K562 (cell line): ENCODE data around the gene GABRD. TPM values are rescaled to one million over a fixed set of nuclear protein-coding genes. Genes with fewer than 3 reads are reported as not detected.

ENCODE experiments used
- ATAC-seq: fragments of 200-7000 bp; cut with Tn5 transposase; 3 replicates; pipeline ENCODE4 v1.9.1; 2020; ENCODE audit warnings: moderate library complexity
- BruUV-seq: library from RNA; stranded (reverse); fragments of 400-500 nt; replicated peaks from 2 replicates; lab custom pipeline; 2021; lab: Mats Ljungman, UMichigan
- CTCF ChIA-PET: fragments of 300-600 bp; formaldehyde crosslinking; extraction: SDS; loops from one replicate; lab custom pipeline; 2021; ENCODE audit warnings: low intra/inter-chr PET ratio; lab: Yijun Ruan, JAX
- POLR2A ChIA-PET: fragments of 300-600, 350-650 bp; sonication (Branson Sonifier 250); formaldehyde crosslinking; extraction: SDS; loops from one replicate; lab custom pipeline; 2021; ENCODE audit warnings: antibody characterized with exemption, inconsistent platforms; lab: Yijun Ruan, JAX
- DNase-seq, 4 experiments: peaks; one replicate each; pipeline versions ENCODE4 v3.0.0 to v3.0.0-alpha.2; 2011 to 2018; ENCODE audit warnings: low spot score in 3 of 4, mixed read lengths in 3 of 4; ENCODE audit errors: extremely low read depth in 1 of 4
- FAIRE-seq: peaks from 2 replicates; lab custom pipeline; 2011; peaks lifted over from hg19 to GRCh38; lab: Jason Lieb, UNC
- H2AFZ ChIP-seq: 2 replicates; pipeline ENCODE4 v1.6.0; 2011; ENCODE audit warnings: low read depth, low read length, control low read depth, inconsistent platforms
- H3K27ac ChIP-seq: fragments of 200-600 bp; 3 replicates; pipeline ENCODE4 v1.8.0; 2011; ENCODE audit warnings: low read depth, mild to moderate bottlenecking, control low read depth, inconsistent platforms, low read length, moderate library complexity, mixed read lengths; ENCODE audit errors: extremely low read depth
- H3K27me3 ChIP-seq, 2 experiments: fragments of 300-600 bp in 1 of 2; 2 replicates in 1 of 2; 3 replicates in 1 of 2; pipeline versions ENCODE4 v1.6.0 to v1.8.0; 2011; ENCODE audit warnings: inconsistent platforms in 2 of 2, low read length in 2 of 2, mild to moderate bottlenecking in 1 of 2, mixed read lengths in 1 of 2, moderate library complexity in 1 of 2; ENCODE audit not compliant: control insufficient read depth in 2 of 2, insufficient read depth in 2 of 2
- H3K36me3 ChIP-seq: fragments of 300-600 bp; 3 replicates; pipeline ENCODE4 v1.8.0; 2011; ENCODE audit warnings: mild to moderate bottlenecking, low read length, inconsistent platforms; ENCODE audit not compliant: control insufficient read depth, insufficient read depth
- H3K4me1 ChIP-seq, 2 experiments: fragments of 200-600 bp in 1 of 2; replicated peaks in 1 of 2; 2 replicates in 1 of 2; 3 replicates in 1 of 2; pipeline versions ENCODE4 v1.5.1 to v1.8.0; 2011; ENCODE audit warnings: inconsistent platforms in 2 of 2, low read length in 2 of 2, mild to moderate bottlenecking in 1 of 2, mixed read lengths in 1 of 2, moderate library complexity in 1 of 2; ENCODE audit not compliant: control insufficient read depth in 2 of 2, insufficient read depth in 2 of 2
- H3K4me2 ChIP-seq: 2 replicates; pipeline ENCODE4 v1.6.1; 2011; ENCODE audit warnings: low read length, control low read depth, inconsistent platforms, mixed read lengths; ENCODE audit not compliant: insufficient read depth
- H3K4me3 ChIP-seq: fragments of 200-600 bp; sonication (generic), shearing (Covaris generic); 2 replicates; pipeline ENCODE4 v1.5.1; 2016; ENCODE audit warnings: control low read depth, inconsistent platforms
- H3K79me2 ChIP-seq: fragments of 200-600 bp; 3 replicates; pipeline ENCODE4 v1.8.0; 2011; ENCODE audit warnings: low read length, inconsistent platforms; ENCODE audit not compliant: control insufficient read depth, insufficient read depth
- H3K9ac ChIP-seq, 2 experiments: 2 replicates each; pipeline versions ENCODE4 v1.6.0 to v1.6.1; 2011; ENCODE audit warnings: low read depth in 2 of 2, low read length in 2 of 2, control low read depth in 1 of 2, inconsistent platforms in 1 of 2, mild to moderate bottlenecking in 1 of 2, mixed read lengths in 1 of 2; ENCODE audit not compliant: insufficient read depth in 1 of 2
- H3K9me1 ChIP-seq: one replicate; pipeline ENCODE4 v1.6.0; 2011; ENCODE audit warnings: inconsistent platforms, mild to moderate bottlenecking, low read length, moderate library complexity; ENCODE audit not compliant: control insufficient read depth, insufficient read depth
- H3K9me3 ChIP-seq: replicated peaks from 2 replicates; pipeline ENCODE4 v1.5.1; 2011; ENCODE audit warnings: low read depth, low read length, inconsistent platforms; ENCODE audit not compliant: control insufficient read depth, insufficient read depth
- H4K20me1 ChIP-seq: replicated peaks from 2 replicates; pipeline ENCODE4 v1.6.1; 2011; ENCODE audit warnings: low read length, inconsistent platforms, mixed read lengths; ENCODE audit not compliant: control insufficient read depth, insufficient read depth
- CBX5 ChIP-seq: IDR thresholded peaks from 2 replicates; pipeline ENCODE4 v1.6.1; 2014; ENCODE audit warnings: low read depth, borderline replicate concordance
- CHD2 ChIP-seq: IDR thresholded peaks from 2 replicates; pipeline ENCODE4 v1.6.1; 2011; ENCODE audit warnings: low read depth, low read length
- CREBBP ChIP-seq: IDR thresholded peaks from one replicate; pipeline ENCODE4 v1.6.1; 2012; ENCODE audit warnings: low read depth, mild to moderate bottlenecking, control low read depth, inconsistent platforms, low read length
- DIDO1 ChIP-seq: fragments of 450-650 bp; IDR thresholded peaks from 2 replicates; pipeline ENCODE4 v1.6.1; 2016; ENCODE audit warnings: low read depth, missing biosample characterization, missing genetic modification characterization
- MAFG ChIP-seq: fragments of 450-650 bp; conservative IDR thresholded peaks from 2 replicates; pipeline ENCODE4 v1.6.1; 2016; ENCODE audit warnings: missing genetic modification characterization, missing compliant biosample characterization
- NCOA2 ChIP-seq, 2 experiments: fragments of 450-650 bp; IDR thresholded peaks; 2 replicates each; pipeline ENCODE4 v1.6.1; 2018; ENCODE audit warnings: mild to moderate bottlenecking in 2 of 2, moderate library complexity in 1 of 2; ENCODE audit not compliant: partially characterized antibody in 2 of 2
- NCOA6 ChIP-seq: fragments of 450-650 bp; IDR thresholded peaks from 2 replicates; pipeline ENCODE4 v1.6.1; 2017; ENCODE audit warnings: mild to moderate bottlenecking
- POLR3G ChIP-seq: IDR thresholded peaks from 2 replicates; pipeline ENCODE4 v1.6.1; 2011; ENCODE audit not compliant: insufficient read length, insufficient replicate concordance; ENCODE audit errors: extremely low read depth
- PRMT5 ChIP-seq: sonication (generic); formaldehyde crosslinking; IDR thresholded peaks from 2 replicates; pipeline ENCODE4 v1.5.0; 2020; ENCODE audit warnings: missing genetic modification reagents
- RFX5 ChIP-seq: IDR thresholded peaks from 2 replicates; pipeline ENCODE4 v1.6.1; 2011; ENCODE audit warnings: low read depth, mild to moderate bottlenecking, improper control_type of control experiment, low read length
- ZFX ChIP-seq: sonication (generic); formaldehyde crosslinking; IDR thresholded peaks from 2 replicates; pipeline ENCODE4 v1.8.0; 2022; ENCODE audit warnings: mild to moderate bottlenecking, missing genetic modification reagents, moderate library complexity
- ZNF512 ChIP-seq: IDR thresholded peaks from 2 replicates; pipeline ENCODE4 v1.6.1; 2016; ENCODE audit warnings: missing genetic modification characterization, missing compliant biosample characterization
- WGBS: fragments of 100-300 bp; shearing (Covaris generic); methylation state at CpG from one replicate; pipeline ENCODE4 v1.1.6; 2016; ENCODE audit warnings: low coverage, mixed read lengths; ENCODE audit not compliant: insufficient coverage; ENCODE audit errors: missing lambda C conversion rate; 5-methylcytosine and 5-hydroxymethylcytosine counted together
- in situ Hi-C: fragments of 300-500 bp; cut with MboI; formaldehyde crosslinking; loops from 4 replicates; pipeline ENCODE4 v1.15.0; 2018; ENCODE audit warnings: inconsistent platforms, mixed read lengths
- intact Hi-C: fragments of 100-400 bp; cut with micrococcal nuclease; formaldehyde crosslinking; loops from 2 replicates; pipeline ENCODE4 v1.14.2; 2022
- polyA plus RNA-seq, 8 experiments: library from polyadenylated mRNA; depleted of rRNA in 4 of 8; stranded (reverse) in 5 of 8; unstranded in 3 of 8; fragments of >200 nt; fragmentation: Nextera tagmentation in 2 of 8; fragmentation: Illumina TruSeq in 1 of 8; extraction: Ambion mirVana in 2 of 8; extraction: Trizol in 1 of 8; gene quantifications; 2 replicates each; pipeline versions ENCODE4 v1.2.1 to v1.2.3, GENCODE V29; 2011 to 2014; ENCODE audit warnings: inconsistent platforms in 1 of 8, missing spikeins in 1 of 8
- total RNA-seq, 7 experiments: library from RNA; depleted of rRNA in 6 of 7; stranded (reverse); fragments of >200 nt in 6 of 7; fragmentation: Illumina TruSeq in 2 of 7; extraction: Trizol in 2 of 7; gene quantifications; 2 replicates each; pipeline versions ENCODE4 v1.2.1 to v1.2.3, GENCODE V29; 2011 to 2021; ENCODE audit warnings: low replicate concordance in 1 of 7
- TF ChIP-seq, protein P1 (sequence below): fragments of 250-450 bp; sonication (Bioruptor Pico); IDR thresholded peaks from 2 replicates; pipeline ENCODE4 v1.5.0; 2022; ENCODE audit warnings: mild to moderate bottlenecking
- TF ChIP-seq, protein P2 (sequence below): fragments of 150-350 bp; IDR thresholded peaks from 2 replicates; pipeline ENCODE4 v1.6.1; 2014; ENCODE audit warnings: low read depth, mild to moderate bottlenecking, low read length, borderline replicate concordance

GABRD gene
- total and polyA plus RNA-seq, 9 of the 15 experiments (the other 6 are each of a cell fraction or from before 2014, with no cell fraction given), result 0.07 TPM; not detected in 8

DNA sequence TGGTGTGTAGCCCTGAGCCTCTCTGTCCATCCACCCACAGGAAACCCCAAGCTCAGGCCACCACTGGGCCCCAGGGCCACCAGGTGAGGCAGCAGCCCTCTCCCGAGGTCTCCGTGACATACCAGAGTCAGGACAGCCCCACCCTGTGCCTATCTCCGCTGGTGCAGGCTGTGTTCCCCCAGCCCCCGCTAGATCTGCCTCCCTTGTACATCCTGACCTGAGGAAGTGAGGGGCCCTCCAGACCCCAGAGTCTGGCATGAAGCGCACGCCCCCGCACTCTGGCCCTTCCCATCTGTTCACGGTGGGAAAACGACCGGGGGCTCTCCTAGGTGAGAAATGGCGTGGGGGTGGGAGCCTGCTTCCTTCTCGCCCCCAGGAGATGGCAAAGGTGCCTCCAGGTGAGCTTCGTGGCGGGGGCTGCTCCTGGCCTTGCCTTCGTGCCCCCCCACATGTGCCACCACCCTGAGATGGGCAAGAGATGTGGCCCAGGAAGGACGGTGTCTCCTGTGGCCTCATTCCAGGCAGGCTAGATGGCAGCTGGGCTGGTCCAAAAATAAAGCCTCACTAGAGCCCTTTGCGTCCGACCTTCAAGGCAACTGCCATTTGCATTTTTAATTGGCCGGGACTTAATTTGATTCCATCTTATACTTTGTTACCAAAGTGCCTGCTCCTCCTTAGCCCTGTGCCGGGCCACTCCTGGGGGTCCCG, 3.1 kb downstream of the GABRD start:
- Histone ChIP-seq H3K9ac (no peak overlapping the region), H3K4me1 (peaks cover 0 to 31% of the 10 kb centered on the region in 2 experiments; a peak in 2 of 5 replicates), H3K79me2 (no peaks in the 10 kb centered on the region), H3K9me1 (no peaks in the 10 kb centered on the region), H3K4me3 (no peak overlapping the region), H4K20me1 (peaks cover 19% of the 10 kb centered on the region; the same call in 1 of the 2 replicates), H3K4me2 (no peak overlapping the region), H2AFZ (no peak overlapping the region), H3K27ac (no peak overlapping the region), H3K36me3 (no peaks in the 10 kb centered on the region), H3K9me3 (no peaks in the 10 kb centered on the region), H3K27me3 (peaks cover 71 to 94% of the 10 kb centered on the region in 2 experiments)
- intact Hi-C loops (no loop called here), in situ Hi-C loops (no loop called here)
- ATAC-seq (no peak), DNase-seq (no peak), FAIRE-seq (no peak)
- 2% methylated on average over 21 of the region's 21 CpGs for WGBS
- ChIA-PET CTCF (no interaction called here), POLR2A (interaction anchor here (0.5 to 0.7 kb wide), 2 partner anchors 16 to 722 kb away, joined by 3 to 4 read pairs; no protein-coding TSS in a partner anchor)
- BruUV-seq, result no TSS peak
- TF ChIP-seq CHD2 (no peak), ZNF512 (tag) (no peak), PRMT5 (CRISPR knock-in tag) (no peak), DIDO1 (tag) (no peak), CBX5 (no peak), CREBBP (no peak), POLR3G (no peak), ZFX (CRISPR knock-in tag) (no peak), NCOA6 (no peak), NCOA2 (IDR thresholded peaks at IDR 0.05; ENCODE audit: partially characterized antibody in 2 of 2) (no peak), RFX5 (no peak), MAFG (tag) (no peak)
- TF ChIP-seq, protein P1, sequence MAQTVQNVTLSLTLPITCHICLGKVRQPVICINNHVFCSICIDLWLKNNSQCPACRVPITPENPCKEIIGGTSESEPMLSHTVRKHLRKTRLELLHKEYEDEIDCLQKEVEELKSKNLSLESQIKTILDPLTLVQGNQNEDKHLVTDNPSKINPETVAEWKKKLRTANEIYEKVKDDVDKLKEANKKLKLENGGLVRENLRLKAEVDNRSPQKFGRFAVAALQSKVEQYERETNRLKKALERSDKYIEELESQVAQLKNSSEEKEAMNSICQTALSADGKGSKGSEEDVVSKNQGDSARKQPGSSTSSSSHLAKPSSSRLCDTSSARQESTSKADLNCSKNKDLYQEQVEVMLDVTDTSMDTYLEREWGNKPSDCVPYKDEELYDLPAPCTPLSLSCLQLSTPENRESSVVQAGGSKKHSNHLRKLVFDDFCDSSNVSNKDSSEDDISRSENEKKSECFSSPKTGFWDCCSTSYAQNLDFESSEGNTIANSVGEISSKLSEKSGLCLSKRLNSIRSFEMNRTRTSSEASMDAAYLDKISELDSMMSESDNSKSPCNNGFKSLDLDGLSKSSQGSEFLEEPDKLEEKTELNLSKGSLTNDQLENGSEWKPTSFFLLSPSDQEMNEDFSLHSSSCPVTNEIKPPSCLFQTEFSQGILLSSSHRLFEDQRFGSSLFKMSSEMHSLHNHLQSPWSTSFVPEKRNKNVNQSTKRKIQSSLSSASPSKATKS, result no peak
- TF ChIP-seq, protein P2, sequence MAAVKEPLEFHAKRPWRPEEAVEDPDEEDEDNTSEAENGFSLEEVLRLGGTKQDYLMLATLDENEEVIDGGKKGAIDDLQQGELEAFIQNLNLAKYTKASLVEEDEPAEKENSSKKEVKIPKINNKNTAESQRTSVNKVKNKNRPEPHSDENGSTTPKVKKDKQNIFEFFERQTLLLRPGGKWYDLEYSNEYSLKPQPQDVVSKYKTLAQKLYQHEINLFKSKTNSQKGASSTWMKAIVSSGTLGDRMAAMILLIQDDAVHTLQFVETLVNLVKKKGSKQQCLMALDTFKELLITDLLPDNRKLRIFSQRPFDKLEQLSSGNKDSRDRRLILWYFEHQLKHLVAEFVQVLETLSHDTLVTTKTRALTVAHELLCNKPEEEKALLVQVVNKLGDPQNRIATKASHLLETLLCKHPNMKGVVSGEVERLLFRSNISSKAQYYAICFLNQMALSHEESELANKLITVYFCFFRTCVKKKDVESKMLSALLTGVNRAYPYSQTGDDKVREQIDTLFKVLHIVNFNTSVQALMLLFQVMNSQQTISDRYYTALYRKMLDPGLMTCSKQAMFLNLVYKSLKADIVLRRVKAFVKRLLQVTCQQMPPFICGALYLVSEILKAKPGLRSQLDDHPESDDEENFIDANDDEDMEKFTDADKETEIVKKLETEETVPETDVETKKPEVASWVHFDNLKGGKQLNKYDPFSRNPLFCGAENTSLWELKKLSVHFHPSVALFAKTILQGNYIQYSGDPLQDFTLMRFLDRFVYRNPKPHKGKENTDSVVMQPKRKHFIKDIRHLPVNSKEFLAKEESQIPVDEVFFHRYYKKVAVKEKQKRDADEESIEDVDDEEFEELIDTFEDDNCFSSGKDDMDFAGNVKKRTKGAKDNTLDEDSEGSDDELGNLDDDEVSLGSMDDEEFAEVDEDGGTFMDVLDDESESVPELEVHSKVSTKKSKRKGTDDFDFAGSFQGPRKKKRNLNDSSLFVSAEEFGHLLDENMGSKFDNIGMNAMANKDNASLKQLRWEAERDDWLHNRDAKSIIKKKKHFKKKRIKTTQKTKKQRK, result no peak
